K562 (cell line): ENCODE results near the gene ERF. TPM values are rescaled to one million over a fixed set of nuclear protein-coding genes. Genes with fewer than 3 reads are reported as not detected.

Source experiments
- ARID1B ChIP-seq: fragments of 450-650 bp; IDR thresholded peaks from 2 replicates; pipeline ENCODE4 v1.6.1; 2016; ENCODE audit warnings: antibody characterized with exemption, mild to moderate bottlenecking, inconsistent platforms
- ATF1 ChIP-seq, 2 experiments: fragments of 450-650 bp in 1 of 2; IDR thresholded peaks; 2 replicates each; pipeline ENCODE4 v1.6.1; 2016; ENCODE audit warnings: missing compliant biosample characterization in 1 of 2, missing genetic modification characterization in 1 of 2
- ATF7 ChIP-seq: fragments of 450-650 bp; IDR thresholded peaks from 2 replicates; pipeline ENCODE4 v1.7.1; 2014; ENCODE audit warnings: mild to moderate bottlenecking, moderate library complexity
- CCNT2 ChIP-seq: IDR thresholded peaks from 2 replicates; pipeline ENCODE4 v1.6.1; 2011; ENCODE audit warnings: borderline replicate concordance, low read depth, mild to moderate bottlenecking, moderate library complexity, mixed read lengths, low read length; ENCODE audit not compliant: insufficient read length; ENCODE audit errors: extremely low read depth
- CHD1 ChIP-seq: fragments of 200-600 bp; sonication (generic); IDR thresholded peaks from one replicate; pipeline ENCODE4 v1.6.1; 2012; ENCODE audit warnings: mild to moderate bottlenecking, moderate library complexity, low read length, inconsistent platforms
- CTCF ChIP-seq, 3 experiments: IDR thresholded peaks in 2 of 3; conservative IDR thresholded peaks in 1 of 3; 2 replicates each; pipeline ENCODE4 v1.5.1; 2011 to 2012; ENCODE audit warnings: low read length in 3 of 3, mild to moderate bottlenecking in 3 of 3, control low read depth in 2 of 3, improper control_type of control experiment in 1 of 3, inconsistent platforms in 1 of 3, low read depth in 1 of 3, mixed read lengths in 1 of 3, moderate library complexity in 1 of 3; ENCODE audit not compliant: insufficient read depth in 2 of 3
- ELF4 ChIP-seq: fragments of 450-650 bp; formaldehyde crosslinking; IDR thresholded peaks from 2 replicates; pipeline ENCODE4 v1.4.0; 2022; ENCODE audit warnings: missing genetic modification characterization
- ELK1 ChIP-seq: sonication (generic); formaldehyde crosslinking; IDR thresholded peaks from 2 replicates; pipeline ENCODE4 v1.8.1; 2022; ENCODE audit warnings: missing genetic modification reagents
- HLTF ChIP-seq: fragments of 450-650 bp; IDR thresholded peaks from 2 replicates; pipeline ENCODE4 v1.6.1; 2016
- NR2C2 ChIP-seq, 2 experiments: fragments of 200-800 bp in 1 of 2; sonication (Bioruptor generic) in 1 of 2; sonication (generic) in 1 of 2; formaldehyde crosslinking in 1 of 2; IDR thresholded peaks; 2 replicates each; pipeline versions ENCODE4 v1.6.1 to v1.8.0; 2016 to 2022; ENCODE audit warnings: mild to moderate bottlenecking in 1 of 2, missing compliant biosample characterization in 1 of 2, missing genetic modification characterization in 1 of 2, missing genetic modification reagents in 1 of 2
- POLR2B ChIP-seq: fragments of 450-650 bp; IDR thresholded peaks from 2 replicates; pipeline ENCODE4 v1.6.1; 2018; ENCODE audit warnings: low read depth; ENCODE audit not compliant: partially characterized antibody
- RBM34 ChIP-seq: fragments of 200-400 bp; formaldehyde crosslinking; IDR thresholded peaks from 2 replicates; pipeline ENCODE4 v1.6.1; 2018; ENCODE audit warnings: low read length, borderline replicate concordance; ENCODE audit not compliant: insufficient read depth
- THRB ChIP-seq: fragments of 450-650 bp; formaldehyde crosslinking; conservative IDR thresholded peaks from 2 replicates; pipeline ENCODE4 v1.4.0; 2022; ENCODE audit warnings: mild to moderate bottlenecking, missing genetic modification characterization
- ZBTB11 ChIP-seq, 3 experiments: fragments of 200-800 bp in 1 of 3; fragments of 250-450 bp in 1 of 3; fragments of 450-650 bp in 1 of 3; sonication (Bioruptor Pico) in 1 of 3; sonication (Bioruptor generic) in 1 of 3; formaldehyde crosslinking in 1 of 3; IDR thresholded peaks; 2 replicates each; pipeline versions ENCODE4 v1.6.1 to v1.8.0; 2016 to 2022; ENCODE audit warnings: mild to moderate bottlenecking in 2 of 3, missing genetic modification characterization in 2 of 3, missing compliant biosample characterization in 1 of 3, moderate library complexity in 1 of 3
- ZNF232 ChIP-seq: sonication (generic); formaldehyde crosslinking; IDR thresholded peaks from 2 replicates; pipeline ENCODE4 v1.8.0; 2022; ENCODE audit warnings: mild to moderate bottlenecking, missing genetic modification reagents
- polyA plus RNA-seq, 8 experiments: library from polyadenylated mRNA; depleted of rRNA in 4 of 8; stranded (reverse) in 5 of 8; unstranded in 3 of 8; fragments of >200 nt; fragmentation: Nextera tagmentation in 2 of 8; fragmentation: Illumina TruSeq in 1 of 8; extraction: Ambion mirVana in 2 of 8; extraction: Trizol in 1 of 8; gene quantifications; 2 replicates each; pipeline versions ENCODE4 v1.2.1 to v1.2.3, GENCODE V29; 2011 to 2014; ENCODE audit warnings: inconsistent platforms in 1 of 8, missing spikeins in 1 of 8
- total RNA-seq, 7 experiments: library from RNA; depleted of rRNA in 6 of 7; stranded (reverse); fragments of >200 nt in 6 of 7; fragmentation: Illumina TruSeq in 2 of 7; extraction: Trizol in 2 of 7; gene quantifications; 2 replicates each; pipeline versions ENCODE4 v1.2.1 to v1.2.3, GENCODE V29; 2011 to 2021; ENCODE audit warnings: low replicate concordance in 1 of 7

Gene ERF
- total and polyA plus RNA-seq, 9 of the 15 experiments (the other 6 are each of a cell fraction or from before 2014, with no cell fraction given) = 0.03 to 75.4 (median 27.0) TPM

GRCh38 chr19:42219812-42220750 lies 34.8 kb downstream of the ERF start, which contains the start of gene ZNF526 (continued):
- TF ChIP-seq ZBTB11 (CRISPR knock-in tag; IDR thresholded peaks at IDR 0.05) (0 out of 6 replicates have a peak, but pooled peaks of 1 of the 3 experiments have one; percentile 40), ELF4 (CRISPR knock-in tag) (peak; percentile 73), CCNT2 (peak; percentile 78), NR2C2 (CRISPR knock-in tag; IDR thresholded peaks at IDR 0.05) (no peak), NR2C2 (tag; IDR thresholded peaks at IDR 0.05) (peak; percentile 50; the same call in 1 of the 2 replicates), POLR2B (peak; percentile 86), THRB (0 out of 2 replicates have a peak, but pooled peaks have one; percentile 18), HLTF (no peak), ELK1 (CRISPR knock-in tag) (no peak), RBM34 (no peak), ZNF232 (CRISPR knock-in tag) (no peak), ATF7 (peak; percentile 80), ATF1 (CRISPR knock-in tag; IDR thresholded peaks at IDR 0.05) (no peak), ATF1 (tag; IDR thresholded peaks at IDR 0.05) (peak; percentile 88), ARID1B (peak; percentile 16; the same call in 1 of the 2 replicates), CTCF (IDR thresholded peaks at IDR 0.05 in 2 of 3, conservative IDR thresholded peaks at IDR 0.05 in 1 of 3; ENCODE audit: insufficient read depth in 2 of 3, low read depth in 1 of 3, low read length in 3 of 3) (0 out of 6 replicates have a peak, but pooled peaks of 1 of the 3 experiments have one; percentile 3), CHD1 (peak; percentile 64)
